ENCODE results near the gene HUS1.
"Not testable (repeated sequence)": the region's sequence is repeated elsewhere in the genome, so short reads cannot be mapped to it uniquely, and the experiment has no call there.

The HUS1 gene

DNA sequence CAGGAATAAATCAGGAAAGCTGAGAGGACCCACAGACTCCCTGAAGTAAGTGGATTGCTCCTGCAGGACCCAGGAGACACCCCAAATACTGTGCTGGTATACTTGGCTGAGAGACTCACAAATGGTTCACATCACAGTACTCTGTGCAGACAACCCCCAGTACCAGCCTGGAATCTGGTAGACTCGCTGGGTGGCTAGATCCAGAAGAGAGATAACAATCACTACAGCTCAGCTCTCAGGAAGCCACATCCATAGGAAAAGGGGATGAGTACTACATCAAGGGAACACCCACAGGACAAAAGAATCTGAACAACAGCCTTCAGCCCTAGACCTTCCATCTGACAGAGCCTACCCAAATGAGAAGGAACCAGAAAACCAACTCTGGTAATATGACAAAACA is 62.9 kb downstream of the HUS1 start:
- not testable (repeated sequence) for DNase-seq

- DNase-seq, result no peak
Observed at GRCh38 chr7:47915616-47915976, 63.8 kb downstream of the HUS1 start.

- DNase-seq, result no peak
Observed at GRCh38 chr7:47914717-47915615, 64.4 kb downstream of the HUS1 start.
